GM19463 (cell line): ENCODE data around the gene EPB41L4B.

Experiments used
- ATAC-seq: cut with Tn5 transposase; IDR thresholded peaks from one replicate; pipeline ENCODE4 v1.9.1; 2021; ENCODE audit warnings: mild to moderate bottlenecking, moderate library complexity; ENCODE audit not compliant: unreplicated experiment

EPB41L4B gene

DNA sequence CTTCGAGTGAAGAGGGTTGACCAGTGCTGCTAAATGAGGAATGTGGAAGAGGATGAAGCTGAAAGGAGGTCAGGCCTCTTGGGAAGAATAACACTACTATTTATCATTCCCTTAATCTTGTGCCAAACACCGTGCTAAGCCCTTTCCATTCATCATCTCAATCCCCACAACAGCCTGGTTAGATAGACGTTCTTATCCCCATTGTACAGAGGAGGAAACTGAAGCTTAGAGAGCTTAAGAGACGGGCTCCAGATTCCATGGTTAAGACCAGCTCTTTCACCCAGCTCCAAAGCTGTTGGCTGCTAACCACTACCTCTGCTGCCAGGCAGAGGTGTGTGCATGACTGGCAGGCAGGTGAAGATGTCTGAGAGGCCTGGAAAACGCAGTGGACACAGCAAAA lies 868 bp upstream of the EPB41L4B start:
- ATAC-seq = no peak

DNA sequence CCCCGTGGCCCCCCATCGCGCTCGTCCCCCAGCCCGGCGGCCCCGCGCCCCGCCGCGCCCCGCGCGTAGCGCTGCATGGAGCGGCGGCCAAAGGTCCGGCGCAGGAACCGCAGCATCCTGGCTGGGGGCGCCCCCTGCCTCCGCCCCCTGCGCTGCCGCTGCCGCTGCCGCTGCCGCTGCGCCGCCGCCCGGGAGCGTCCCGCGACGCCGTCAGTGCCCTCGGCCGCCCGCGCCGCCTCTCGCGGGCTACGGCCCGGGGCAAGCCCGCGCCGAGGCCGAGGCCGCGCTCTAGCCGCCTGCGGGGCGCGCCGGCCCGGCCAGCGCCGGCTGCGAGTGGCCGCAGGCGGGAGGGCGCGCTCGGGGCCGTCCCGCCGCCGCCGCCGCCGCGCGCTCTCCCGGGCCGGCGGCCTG lies 523 bp downstream of the EPB41L4B start:
- peak; percentile 13 for ATAC-seq

DNA sequence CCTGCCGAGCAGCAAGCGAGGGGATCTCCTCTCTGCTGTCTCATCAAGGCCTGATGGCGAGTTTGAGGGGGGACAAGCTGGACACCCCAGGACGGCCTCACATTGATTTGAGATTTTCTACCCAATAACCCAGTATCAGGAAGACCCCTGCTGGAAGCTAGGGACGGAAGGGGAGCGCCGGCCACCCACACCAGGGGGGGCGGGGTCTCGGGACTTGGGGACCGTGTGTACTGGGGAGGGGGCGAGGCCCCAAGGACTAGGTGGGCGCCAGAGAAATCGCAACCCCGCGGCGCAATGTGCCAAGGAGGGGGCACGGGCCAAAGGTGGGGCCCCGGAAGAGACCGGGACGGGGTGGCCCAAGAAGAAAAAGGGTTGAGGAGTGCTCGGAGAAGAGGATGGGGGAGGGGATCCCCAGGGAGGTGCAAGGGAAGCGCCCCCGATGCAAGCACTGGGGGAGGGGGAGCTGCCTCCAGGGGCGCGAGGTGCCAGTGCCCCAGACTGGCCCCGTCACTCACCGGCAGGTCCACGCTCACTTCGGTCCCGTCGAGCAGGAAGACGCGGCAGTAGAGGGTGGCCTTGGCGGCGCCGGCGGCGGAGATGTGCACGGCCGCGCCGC lies 1.1 kb downstream of the EPB41L4B start:
- no peak for ATAC-seq

GRCh38 chr9:109319017-109319625 lies 1.7 kb downstream of the EPB41L4B start:
- ATAC-seq = no peak

- no peak for ATAC-seq
Observed at GRCh38 chr9:109317979-109318741, 2.7 kb downstream of the EPB41L4B start.

DNA sequence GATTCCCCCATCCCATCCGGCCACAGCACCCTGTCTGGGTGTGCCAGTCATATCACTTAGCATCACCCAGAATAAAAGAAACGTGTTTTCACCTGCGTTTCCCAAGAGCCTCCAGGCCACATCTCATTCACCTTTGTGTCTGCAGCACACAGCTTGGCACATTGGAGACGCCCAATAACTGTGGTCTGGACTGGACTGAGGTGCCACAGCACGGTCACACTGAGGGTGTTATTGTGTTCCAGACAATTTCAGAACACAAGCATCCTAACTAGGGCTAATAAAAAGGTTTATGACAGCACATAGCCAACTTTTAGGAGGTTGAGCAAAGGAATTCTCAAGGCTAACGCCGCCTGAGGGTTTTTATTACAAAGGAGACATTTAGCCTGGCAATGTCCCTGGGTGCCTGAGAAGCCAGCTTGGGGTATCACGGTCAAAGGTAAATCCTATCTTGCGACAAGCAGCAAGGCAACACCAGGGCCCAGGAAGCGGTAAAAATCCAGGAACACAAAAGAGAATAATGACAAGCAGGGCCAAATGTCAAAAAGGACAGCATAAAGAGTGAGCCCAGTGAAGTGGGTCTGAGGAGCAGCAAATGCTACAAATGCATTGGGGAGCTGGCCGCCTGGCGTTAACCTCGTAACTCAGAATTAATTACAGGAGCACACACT lies 3.4 kb downstream of the EPB41L4B start:
- no peak for ATAC-seq

- no peak for ATAC-seq
Observed at GRCh38 chr9:109316207-109316640, 4.6 kb downstream of the EPB41L4B start.

DNA sequence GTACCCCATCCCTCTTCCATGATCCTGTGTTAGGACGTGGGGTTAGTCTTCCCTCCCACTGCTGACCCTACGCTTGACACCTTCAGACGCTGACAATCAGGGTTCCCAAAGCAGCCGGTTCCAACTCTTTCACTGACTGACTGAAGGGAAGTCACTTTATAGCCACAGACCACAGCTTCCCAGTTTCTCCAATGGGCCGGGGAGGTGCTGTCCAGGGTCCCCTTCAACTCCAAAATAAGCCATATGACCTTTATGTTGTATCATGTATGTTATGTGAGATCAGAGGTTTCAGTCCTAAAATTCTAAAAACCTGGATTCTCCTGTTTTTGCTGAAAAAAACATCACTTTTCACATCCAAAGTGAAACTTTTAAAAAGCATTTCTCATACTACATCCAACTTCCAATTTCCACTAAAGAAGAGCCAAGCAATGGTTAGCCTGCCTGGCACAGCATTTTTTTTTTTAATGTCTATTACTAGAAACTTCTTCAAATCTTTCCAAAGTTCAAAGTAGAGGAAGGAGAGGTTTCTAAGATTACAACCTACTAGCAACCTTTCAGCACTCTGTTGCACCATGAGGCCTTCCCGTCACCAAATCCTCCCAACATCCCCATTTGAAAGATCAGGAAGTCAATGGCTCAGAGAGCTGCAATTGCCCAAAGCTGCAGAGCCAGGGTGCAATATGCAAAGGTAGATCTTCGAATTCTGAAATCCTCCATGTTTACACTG lies 5.2 kb downstream of the EPB41L4B start:
- ATAC-seq = no peak

DNA sequence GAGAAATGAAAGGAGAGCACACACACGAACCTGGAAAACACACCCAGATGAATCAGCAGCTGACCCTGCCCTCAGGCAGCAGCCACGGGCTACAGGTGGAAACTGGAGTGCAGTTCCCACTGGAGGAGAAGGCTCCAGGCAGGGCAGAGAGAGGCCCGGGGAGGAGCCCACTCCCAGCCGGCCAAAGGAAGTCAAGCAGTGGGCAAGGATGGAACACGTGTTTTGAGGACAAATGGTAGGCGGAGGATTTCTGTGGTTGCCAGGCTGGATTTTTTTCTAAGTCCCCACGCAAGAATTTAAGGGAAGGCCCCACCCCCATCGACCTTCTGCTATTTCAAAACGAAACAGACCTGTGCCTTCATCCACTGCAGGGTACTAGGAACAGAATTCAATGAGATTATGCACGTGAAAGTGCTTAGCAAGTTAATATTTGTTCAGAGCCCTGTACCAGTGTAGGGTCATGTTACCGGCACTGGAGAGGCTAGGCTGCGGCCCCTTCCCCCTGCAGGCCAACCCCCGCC lies 6.8 kb downstream of the EPB41L4B start:
- ATAC-seq = no peak

GRCh38 chr9:109313351-109313750 lies 7.5 kb downstream of the EPB41L4B start:
- no peak for ATAC-seq

GRCh38 chr9:109312783-109313182 lies 8.1 kb downstream of the EPB41L4B start:
- ATAC-seq = no peak

DNA sequence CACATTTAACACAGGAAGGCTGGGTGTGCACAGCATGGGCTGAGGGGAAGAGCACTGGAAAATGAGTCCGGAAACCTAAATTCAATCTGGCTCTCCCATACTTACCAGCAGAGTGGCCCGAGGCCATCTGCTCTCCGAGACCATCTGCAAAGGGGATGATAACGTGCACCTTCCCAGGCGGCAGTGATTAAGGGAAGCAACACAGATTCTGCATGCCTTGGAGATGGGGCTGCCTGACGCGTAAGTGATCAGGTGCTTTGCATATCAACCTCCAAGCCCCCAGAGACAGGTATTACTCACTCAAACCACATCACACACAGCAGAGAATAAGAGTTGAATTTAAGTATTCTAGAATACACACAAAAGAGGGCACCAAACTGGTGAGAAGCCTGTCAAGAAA lies 9.1 kb downstream of the EPB41L4B start:
- ATAC-seq = no peak

- no peak for ATAC-seq
Observed at GRCh38 chr9:109311286-109311685, 9.6 kb downstream of the EPB41L4B start.

GRCh38 chr9:109310486-109310901 lies 10.4 kb downstream of the EPB41L4B start:
- ATAC-seq = no peak

GRCh38 chr9:109309282-109309681 lies 11.6 kb downstream of the EPB41L4B start:
- ATAC-seq = no peak

- ATAC-seq = no peak
Observed at GRCh38 chr9:109307380-109308240, 13.2 kb downstream of the EPB41L4B start.

- ATAC-seq = no peak
Observed at GRCh38 chr9:109305801-109306200, 15.1 kb downstream of the EPB41L4B start.

DNA sequence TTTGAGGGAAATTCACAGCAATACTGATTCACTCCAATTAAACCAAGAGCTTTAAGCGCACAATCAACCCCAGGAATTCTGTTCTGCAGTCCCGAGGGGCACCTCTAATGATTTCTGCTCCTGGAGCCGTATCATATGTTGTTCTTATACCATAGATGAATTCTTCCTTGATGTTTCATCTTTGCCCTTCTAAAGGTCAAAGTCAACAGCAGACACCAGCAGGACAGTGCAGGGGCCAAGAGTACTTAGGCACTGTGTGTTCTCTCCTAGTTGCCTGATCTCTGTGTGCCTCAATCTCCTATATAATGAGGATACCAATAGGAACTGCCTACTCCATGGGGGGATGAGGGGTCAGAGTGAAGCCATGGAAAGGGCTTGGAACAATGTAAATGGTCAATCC lies 16.5 kb downstream of the EPB41L4B start:
- no peak for ATAC-seq

- ATAC-seq = no peak
Observed at GRCh38 chr9:109303900-109304299, 17.0 kb downstream of the EPB41L4B start.

DNA sequence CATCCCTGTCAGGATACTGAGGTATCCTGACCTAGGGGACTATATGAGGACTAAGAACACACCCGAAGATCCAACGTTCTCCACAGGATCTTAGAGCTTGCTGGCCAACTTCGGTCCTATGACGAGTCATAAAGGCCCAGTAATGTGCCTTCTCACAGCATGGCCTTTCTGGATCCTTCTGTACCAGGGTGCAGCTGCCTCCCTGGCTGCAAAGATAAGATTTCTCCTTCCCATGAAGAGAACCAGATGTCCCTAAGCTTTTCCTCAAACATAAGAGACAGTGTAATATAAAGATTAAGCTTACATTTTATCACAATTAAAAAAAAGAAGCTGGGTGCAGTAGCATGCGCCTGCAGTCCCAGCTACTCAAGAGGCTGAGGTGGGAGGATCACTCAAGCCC lies 18.3 kb downstream of the EPB41L4B start:
- ATAC-seq = no peak
